HepG2 (cell line): ENCODE measurements around the gene STUB1. TPM values are rescaled to one million over a fixed set of nuclear protein-coding genes. Genes with fewer than 3 reads are reported as not detected.
A peak's percentile ranks its signal among the peaks of the same experiment; 100 is the strongest.

Experiments used
- CCAR2 ChIP-seq: fragments of 200-400 bp; formaldehyde crosslinking; optimal IDR thresholded peaks from 2 replicates; pipeline ENCODE3; 2018; ENCODE audit warnings: low read depth, mild to moderate bottlenecking, low read length, moderate library complexity
- CEBPG ChIP-seq: IDR thresholded peaks from 2 replicates; pipeline ENCODE4 v1.6.1; 2016
- CSRNP1 ChIP-seq: sonication (generic); formaldehyde crosslinking; IDR thresholded peaks from 2 replicates; pipeline ENCODE4 v1.8.1; 2023; ENCODE audit warnings: mild to moderate bottlenecking, missing genetic modification reagents
- EEA1 ChIP-seq: sonication (generic); formaldehyde crosslinking; IDR thresholded peaks from 2 replicates; pipeline ENCODE4 v1.5.1; 2020; ENCODE audit warnings: mild to moderate bottlenecking, missing genetic modification reagents, borderline replicate concordance
- IKZF5 ChIP-seq: IDR thresholded peaks from 2 replicates; pipeline ENCODE4 v1.6.1; 2018; ENCODE audit warnings: missing genetic modification reagents, mild to moderate bottlenecking, missing compliant biosample characterization
- MBNL3 ChIP-seq: fragments of 250-450 bp; sonication (Bioruptor Pico); conservative IDR thresholded peaks from 2 replicates; pipeline ENCODE4 v1.8.0; 2022; ENCODE audit warnings: mild to moderate bottlenecking, inconsistent platforms
- MTA3 ChIP-seq: sonication (generic); formaldehyde crosslinking; IDR thresholded peaks from 2 replicates; pipeline ENCODE4 v1.4.0; 2020; ENCODE audit warnings: missing genetic modification reagents
- NRL ChIP-seq: sonication (generic); formaldehyde crosslinking; IDR thresholded peaks from 2 replicates; pipeline ENCODE4 v1.5.0; 2020; ENCODE audit warnings: missing genetic modification reagents, mild to moderate bottlenecking, moderate library complexity, borderline replicate concordance
- ONECUT2 ChIP-seq: sonication (generic); formaldehyde crosslinking; IDR thresholded peaks from 2 replicates; pipeline ENCODE4 v1.4.0; 2020; ENCODE audit warnings: missing genetic modification reagents
- PRDM4 ChIP-seq: sonication (generic); formaldehyde crosslinking; IDR thresholded peaks from 2 replicates; pipeline ENCODE4 v1.9.0; 2021; ENCODE audit warnings: missing genetic modification reagents, borderline replicate concordance
- SCMH1 ChIP-seq: sonication (generic); formaldehyde crosslinking; IDR thresholded peaks from 2 replicates; pipeline ENCODE4 v1.9.0; 2021; ENCODE audit warnings: missing genetic modification reagents, mild to moderate bottlenecking, borderline replicate concordance
- SNAPC2 ChIP-seq: sonication (generic); formaldehyde crosslinking; IDR thresholded peaks from 2 replicates; pipeline ENCODE4 v1.8.1; 2022; ENCODE audit warnings: mild to moderate bottlenecking, missing genetic modification reagents
- TMF1 ChIP-seq: sonication (generic); formaldehyde crosslinking; IDR thresholded peaks from 2 replicates; pipeline ENCODE4 v1.8.1; 2022; ENCODE audit warnings: low read depth, missing genetic modification reagents
- ZBTB42 ChIP-seq: sonication (generic); formaldehyde crosslinking; IDR thresholded peaks from 2 replicates; pipeline ENCODE4 v1.5.0; 2020; ENCODE audit warnings: mild to moderate bottlenecking, missing genetic modification reagents
- ZNF143 ChIP-seq: sonication (generic); formaldehyde crosslinking; IDR thresholded peaks from 2 replicates; pipeline ENCODE4 v1.4.0; 2020; ENCODE audit warnings: missing genetic modification reagents
- ZNF282 ChIP-seq: fragments of 450-650 bp; IDR thresholded peaks from 2 replicates; pipeline ENCODE4 v1.6.1; 2018; ENCODE audit not compliant: partially characterized antibody
- ZNF414 ChIP-seq: sonication (generic); formaldehyde crosslinking; IDR thresholded peaks from 2 replicates; pipeline ENCODE4 v1.5.0; 2020; ENCODE audit warnings: missing genetic modification reagents
- ZNF441 ChIP-seq: sonication (generic); formaldehyde crosslinking; IDR thresholded peaks from 2 replicates; pipeline ENCODE4 v1.7.0; 2021; ENCODE audit warnings: missing genetic modification reagents, borderline replicate concordance
- ZNF484 ChIP-seq: sonication (generic); formaldehyde crosslinking; IDR thresholded peaks from 2 replicates; pipeline ENCODE4 v1.5.1; 2020; ENCODE audit warnings: mild to moderate bottlenecking, low read depth, missing genetic modification reagents, borderline replicate concordance
- ZNF605 ChIP-seq: sonication (generic); formaldehyde crosslinking; IDR thresholded peaks from 2 replicates; pipeline ENCODE4 v1.8.0; 2022; ENCODE audit warnings: mild to moderate bottlenecking, missing genetic modification reagents
- ZNF761 ChIP-seq: sonication (generic); formaldehyde crosslinking; conservative IDR thresholded peaks from 2 replicates; pipeline ENCODE4 v1.4.0; 2020; ENCODE audit warnings: mild to moderate bottlenecking, missing genetic modification reagents
- ZNF775 ChIP-seq: sonication (generic); formaldehyde crosslinking; IDR thresholded peaks from 2 replicates; pipeline ENCODE4 v1.4.0; 2020; ENCODE audit warnings: missing genetic modification reagents, mild to moderate bottlenecking, moderate library complexity, borderline replicate concordance
- ZNF777 ChIP-seq: sonication (generic); formaldehyde crosslinking; IDR thresholded peaks from 2 replicates; pipeline ENCODE4 v1.4.0; 2020; ENCODE audit warnings: missing genetic modification reagents
- polyA plus RNA-seq, 8 experiments: library from polyadenylated mRNA; depleted of rRNA in 3 of 8; stranded (reverse) in 7 of 8; unstranded in 1 of 8; fragments of >200 nt; fragmentation: Illumina TruSeq in 4 of 8; extraction: Trizol in 4 of 8; gene quantifications; 2 replicates each; pipeline versions ENCODE4 v1.2.1 to v1.2.3, GENCODE V29; 2011 to 2016; ENCODE audit warnings: low read depth in 4 of 8, missing spikeins in 1 of 8, mixed read lengths in 1 of 8; ENCODE audit not compliant: insufficient read depth in 1 of 8
- total RNA-seq, 5 experiments: library from RNA; depleted of rRNA; stranded (reverse); fragments of >200 nt; fragmentation: Illumina TruSeq; extraction: Trizol; gene quantifications; 2 replicates each; pipeline ENCODE4 v1.2.3, GENCODE V29; 2016; ENCODE audit warnings: low read depth in 1 of 5
- TF ChIP-seq, protein P1 (sequence below): sonication (generic); formaldehyde crosslinking; IDR thresholded peaks from 2 replicates; pipeline ENCODE4 v1.4.0; 2020; ENCODE audit warnings: low read depth, mild to moderate bottlenecking, missing genetic modification reagents

Gene STUB1
- total and polyA plus RNA-seq, 2 of the 13 experiments (the other 11 are each of a cell fraction or from before 2014, with no cell fraction given), result 52.9 to 78.2 TPM

DNA sequence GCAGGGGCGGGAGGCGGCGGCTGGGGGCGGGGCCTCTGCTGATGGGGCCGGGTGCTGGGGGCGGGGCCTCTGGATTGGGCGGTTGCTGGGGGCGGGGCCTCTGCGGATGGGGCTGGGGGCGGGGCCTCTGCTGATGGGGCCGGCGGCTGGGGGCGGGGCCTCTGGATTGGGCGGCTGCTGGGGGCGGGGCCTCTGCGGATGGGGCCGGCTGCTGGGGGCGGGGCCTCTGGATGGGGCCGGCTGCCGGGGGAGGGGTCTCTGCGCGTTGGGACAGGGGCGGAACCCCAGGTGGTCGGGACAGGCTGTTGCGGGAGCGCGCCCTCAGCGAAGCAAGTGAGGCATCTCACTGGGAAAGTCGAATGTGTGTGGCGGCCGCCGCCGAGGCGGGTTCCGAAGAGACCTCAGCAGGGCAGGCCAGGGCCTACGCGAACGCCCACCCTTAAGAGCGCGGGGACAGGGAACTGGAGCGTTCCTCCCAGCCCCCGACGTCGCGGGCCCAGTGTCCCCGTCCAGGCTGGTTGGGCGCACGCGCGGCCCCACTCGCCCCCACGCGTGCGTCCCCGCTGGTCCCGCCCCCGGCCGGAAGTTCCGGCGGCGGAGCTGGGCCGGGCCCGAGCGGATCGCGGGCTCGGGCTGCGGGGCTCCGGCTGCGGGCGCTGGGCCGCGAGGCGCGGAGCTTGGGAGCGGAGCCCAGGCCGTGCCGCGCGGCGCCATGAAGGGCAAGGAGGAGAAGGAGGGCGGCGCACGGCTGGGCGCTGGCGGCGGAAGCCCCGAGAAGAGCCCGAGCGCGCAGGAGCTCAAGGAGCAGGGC is at the start of gene STUB1 (continued):
- TF ChIP-seq, protein P1, sequence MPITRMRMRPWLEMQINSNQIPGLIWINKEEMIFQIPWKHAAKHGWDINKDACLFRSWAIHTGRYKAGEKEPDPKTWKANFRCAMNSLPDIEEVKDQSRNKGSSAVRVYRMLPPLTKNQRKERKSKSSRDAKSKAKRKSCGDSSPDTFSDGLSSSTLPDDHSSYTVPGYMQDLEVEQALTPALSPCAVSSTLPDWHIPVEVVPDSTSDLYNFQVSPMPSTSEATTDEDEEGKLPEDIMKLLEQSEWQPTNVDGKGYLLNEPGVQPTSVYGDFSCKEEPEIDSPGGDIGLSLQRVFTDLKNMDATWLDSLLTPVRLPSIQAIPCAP (CRISPR knock-in tag), result no peak
- TF ChIP-seq CEBPG (CRISPR knock-in tag) (no peak), CSRNP1 (CRISPR knock-in tag) (no peak), SNAPC2 (CRISPR knock-in tag) (no peak), ZNF484 (CRISPR knock-in tag) (no peak), IKZF5 (no peak), ONECUT2 (CRISPR knock-in tag) (no peak), ZNF282 (no peak), ZNF761 (CRISPR knock-in tag) (no peak), CCAR2 (no peak), ZNF414 (CRISPR knock-in tag) (0 out of 2 replicates have a peak, but pooled peaks have one; percentile 8), ZNF143 (CRISPR knock-in tag) (no peak), SCMH1 (no peak), ZBTB42 (CRISPR knock-in tag) (no peak), PRDM4 (no peak), ZNF605 (CRISPR knock-in tag) (no peak), ZNF441 (0 out of 2 replicates have a peak, but pooled peaks have one; percentile 10), NRL (no peak), ZNF775 (no peak), TMF1 (CRISPR knock-in tag) (0 out of 2 replicates have a peak, but pooled peaks have one; percentile 53), ZNF777 (CRISPR knock-in tag) (peak; percentile 99), MTA3 (CRISPR knock-in tag) (no peak), MBNL3 (CRISPR knock-in tag) (no peak), EEA1 (peak; percentile 55; the same call in 1 of the 2 replicates)
